Tibial nerve (tissue), 4 donors: ENCODE data around the gene PRKAG2. TPM values are rescaled to one million over a fixed set of nuclear protein-coding genes. Genes with fewer than 3 reads are reported as not detected.

ENCODE experiments used
- DNase-seq, 2 donors: peaks; one replicate each; pipeline ENCODE4 v3.0.0-alpha.2; 2019; ENCODE audit warnings: low spot score in 2 of 2
- H3K27ac ChIP-seq, 4 donors: fragments of 200-600 bp; sonication (generic) in 3 of 4; one replicate each; pipeline ENCODE4 v1.5.1; 2017 to 2019; ENCODE audit warnings: mild to moderate bottlenecking in 1 of 4
- H3K27me3 ChIP-seq, 2 donors: fragments of 200-600 bp; sonication (generic) in 1 of 2; one replicate each; pipeline versions ENCODE4 v1.5.1 to v1.6.0; 2017 to 2019
- H3K36me3 ChIP-seq, 3 donors: fragments of 200-600 bp; sonication (generic); one replicate each; pipeline ENCODE4 v1.5.1; 2018 to 2019
- H3K4me1 ChIP-seq, 4 donors: fragments of 200-600 bp; sonication (generic) in 3 of 4; one replicate each; pipeline ENCODE4 v1.5.1; 2017 to 2019
- H3K4me3 ChIP-seq, 4 donors: fragments of 200-600 bp; sonication (generic) in 3 of 4; one replicate each; pipeline ENCODE4 v1.5.1; 2017 to 2019; ENCODE audit warnings: mild to moderate bottlenecking in 1 of 4, moderate library complexity in 1 of 4
- H3K9me3 ChIP-seq, 4 donors: fragments of 200-600 bp; sonication (generic) in 3 of 4; one replicate each; pipeline ENCODE4 v1.5.1; 2017 to 2019
- EP300 ChIP-seq, 2 donors: sonication (generic); formaldehyde crosslinking; IDR thresholded peaks; one replicate each; pipeline ENCODE4 v1.6.1; 2017; ENCODE audit warnings: antibody characterized with exemption in 2 of 2, mild to moderate bottlenecking in 1 of 2
- POLR2A ChIP-seq, 2 donors: fragments of 450-650 bp; IDR thresholded peaks; one replicate each; pipeline ENCODE4 v1.6.1; 2017; ENCODE audit warnings: antibody characterized with exemption in 2 of 2, mild to moderate bottlenecking in 2 of 2, moderate library complexity in 2 of 2
- WGBS, 2 donors: methylation state at CpG; one replicate each; pipeline ENCODE4 v1.1.5; 2018; 5-methylcytosine and 5-hydroxymethylcytosine counted together
- total RNA-seq, 4 donors: library from RNA; depleted of rRNA; stranded (reverse); fragments of >200 nt; gene quantifications; one replicate each; pipeline ENCODE4 v1.1.0, GENCODE V29; 2016
- TF ChIP-seq, protein P1 (sequence below), 5 experiments: fragments of 200-600 bp in 3 of 5; fragments of 450-650 bp in 2 of 5; sonication (generic) in 3 of 5; IDR thresholded peaks; one replicate each; pipeline ENCODE4 v1.5.1; 2016 to 2019; ENCODE audit warnings: antibody characterized with exemption in 5 of 5, mild to moderate bottlenecking in 3 of 5, moderate library complexity in 2 of 5

PRKAG2 gene
- total RNA-seq, 4 donors from 2014 or later, result 24.5 to 82.6 (median 38.3) TPM

DNA sequence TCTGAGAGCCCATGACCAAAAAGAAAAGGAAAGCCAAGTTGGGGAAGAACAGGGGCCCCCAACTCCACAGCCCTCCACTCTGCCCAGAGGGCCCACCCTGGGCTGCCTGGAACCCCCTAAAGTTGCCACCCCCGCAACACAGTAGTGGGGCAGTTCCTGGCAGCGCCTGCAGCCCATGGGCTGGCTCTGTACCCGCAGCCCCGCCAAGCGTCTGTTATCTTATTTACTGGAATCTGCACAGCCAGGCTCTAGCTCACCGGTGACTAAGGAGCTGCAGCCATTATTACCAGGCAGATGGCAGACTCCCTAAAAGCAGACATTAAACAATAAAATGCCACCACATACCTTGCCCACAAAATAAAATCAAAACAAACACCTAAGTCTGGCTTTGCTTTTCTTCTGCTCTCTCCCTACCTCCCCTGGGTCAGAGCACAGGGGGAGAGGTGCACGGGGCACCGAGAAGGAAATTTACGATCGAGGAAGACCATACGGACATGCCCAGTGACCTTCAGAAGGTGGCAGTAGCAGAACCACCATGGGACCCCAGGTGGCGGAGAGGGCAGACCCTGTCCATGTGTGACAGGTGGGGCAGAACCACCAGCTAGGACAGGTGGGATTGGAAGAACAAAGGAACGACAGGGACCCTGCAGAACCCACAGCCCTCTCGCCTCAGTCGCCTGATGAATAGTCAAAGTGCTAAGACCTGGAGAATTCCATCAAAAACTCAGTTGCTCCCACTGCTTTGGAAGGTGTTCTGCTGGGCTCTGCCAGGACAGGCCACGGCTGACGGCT, 66.3 kb downstream of the PRKAG2 start:
- no peak for DNase-seq
- Histone ChIP-seq H3K27ac (no peak overlapping the region), H3K27me3 (no peaks in the 10 kb centered on the region), H3K36me3 (peaks cover 0 to 2% (median 0%) of the 10 kb centered on the region in 3 donors), H3K4me3 (no peak overlapping the region), H3K9me3 (no peaks in the 10 kb centered on the region), H3K4me1 (no peaks in the 10 kb centered on the region)
- TF ChIP-seq, protein P1, sequence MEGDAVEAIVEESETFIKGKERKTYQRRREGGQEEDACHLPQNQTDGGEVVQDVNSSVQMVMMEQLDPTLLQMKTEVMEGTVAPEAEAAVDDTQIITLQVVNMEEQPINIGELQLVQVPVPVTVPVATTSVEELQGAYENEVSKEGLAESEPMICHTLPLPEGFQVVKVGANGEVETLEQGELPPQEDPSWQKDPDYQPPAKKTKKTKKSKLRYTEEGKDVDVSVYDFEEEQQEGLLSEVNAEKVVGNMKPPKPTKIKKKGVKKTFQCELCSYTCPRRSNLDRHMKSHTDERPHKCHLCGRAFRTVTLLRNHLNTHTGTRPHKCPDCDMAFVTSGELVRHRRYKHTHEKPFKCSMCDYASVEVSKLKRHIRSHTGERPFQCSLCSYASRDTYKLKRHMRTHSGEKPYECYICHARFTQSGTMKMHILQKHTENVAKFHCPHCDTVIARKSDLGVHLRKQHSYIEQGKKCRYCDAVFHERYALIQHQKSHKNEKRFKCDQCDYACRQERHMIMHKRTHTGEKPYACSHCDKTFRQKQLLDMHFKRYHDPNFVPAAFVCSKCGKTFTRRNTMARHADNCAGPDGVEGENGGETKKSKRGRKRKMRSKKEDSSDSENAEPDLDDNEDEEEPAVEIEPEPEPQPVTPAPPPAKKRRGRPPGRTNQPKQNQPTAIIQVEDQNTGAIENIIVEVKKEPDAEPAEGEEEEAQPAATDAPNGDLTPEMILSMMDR (IDR thresholded peaks at IDR 0.05), result no peak
- TF ChIP-seq POLR2A (IDR thresholded peaks at IDR 0.05) (no peak), EP300 (IDR thresholded peaks at IDR 0.05) (no peak)
- WGBS, 2 donors, result 81 to 83% methylated on average over 15 to 17 of the region's 17 CpGs

DNA sequence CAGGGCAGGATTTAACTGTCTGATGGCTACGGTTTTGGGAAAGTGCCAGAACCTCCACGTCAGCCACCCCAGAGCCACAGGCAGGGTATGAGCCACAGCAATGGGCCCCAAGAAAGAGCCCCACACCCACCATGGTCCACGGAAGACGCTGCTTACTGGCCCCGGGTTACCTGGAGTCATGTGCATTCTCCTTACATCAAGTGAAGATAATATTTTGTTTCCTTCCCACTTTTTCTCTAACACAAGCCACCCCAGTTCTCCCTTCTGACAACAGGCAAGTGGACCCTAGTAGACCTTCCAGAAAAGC, 67.1 kb downstream of the PRKAG2 start:
- no peak for DNase-seq
- TF ChIP-seq POLR2A (IDR thresholded peaks at IDR 0.05) (no peak), EP300 (IDR thresholded peaks at IDR 0.05) (no peak)
- TF ChIP-seq, protein P1 (IDR thresholded peaks at IDR 0.05), result no peak
- 80 to 90% methylated on average over 5 of the region's 5 CpGs for WGBS, 2 donors

DNA sequence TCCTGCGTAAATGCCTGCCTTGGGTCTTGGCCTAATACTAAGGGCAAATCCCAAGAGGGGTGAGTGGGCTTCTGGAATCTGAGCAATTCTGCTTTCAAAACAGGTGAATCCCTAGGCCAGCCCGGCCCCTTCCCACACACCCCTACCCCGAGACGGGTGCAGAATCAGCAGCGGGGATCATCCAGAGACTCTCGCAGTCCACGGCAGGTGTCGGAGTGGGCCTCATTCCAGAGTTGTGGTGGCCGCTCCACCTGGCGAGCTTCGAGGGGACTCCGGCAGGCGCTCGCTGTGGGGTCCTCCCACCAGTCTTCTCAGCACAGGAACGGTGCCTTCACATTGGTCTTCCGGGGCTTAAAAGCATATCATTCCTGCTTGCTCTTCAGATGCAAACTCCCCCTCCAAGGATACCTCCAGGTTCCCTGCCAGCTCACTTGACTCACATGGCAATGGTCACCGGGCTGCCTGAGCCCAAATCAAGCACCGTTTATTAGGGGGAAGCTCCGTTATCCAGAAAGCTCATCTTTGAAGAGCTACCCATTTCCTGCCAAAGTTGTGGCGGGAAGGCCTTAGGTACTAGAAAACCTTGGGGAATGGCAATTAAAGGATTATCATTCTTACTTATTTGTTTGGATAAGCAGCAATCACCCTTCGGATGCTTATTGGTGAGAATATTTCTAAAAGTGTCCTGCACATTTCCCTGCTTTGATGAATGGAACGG, 67.6 kb downstream of the PRKAG2 start:
- H3K4me3 ChIP-seq, result no peak overlapping the region
- H3K4me1 ChIP-seq, result no peaks in the 10 kb centered on the region
- H3K27me3 ChIP-seq, result no peaks in the 10 kb centered on the region
- H3K36me3 ChIP-seq, result peaks cover 0 to 12% (median 0%) of the 10 kb centered on the region in 3 donors
- no peak for DNase-seq
- no peak for TF ChIP-seq POLR2A (IDR thresholded peaks at IDR 0.05)
- TF ChIP-seq EP300 (IDR thresholded peaks at IDR 0.05), result no peak
- TF ChIP-seq, protein P1 (IDR thresholded peaks at IDR 0.05), result no peak
- no peak overlapping the region for H3K27ac ChIP-seq
- H3K9me3 ChIP-seq, result no peaks in the 10 kb centered on the region
- WGBS, 2 donors, result 87 to 88% methylated on average over 22 of the region's 22 CpGs

More for the DNA sequence above, 67.1 kb downstream of the PRKAG2 start:
- Histone ChIP-seq H3K27ac (no peak overlapping the region), H3K36me3 (peaks cover 0 to 10% (median 0%) of the 10 kb centered on the region in 3 donors), H3K4me1 (no peaks in the 10 kb centered on the region), H3K4me3 (no peak overlapping the region), H3K27me3 (no peaks in the 10 kb centered on the region), H3K9me3 (no peaks in the 10 kb centered on the region)

DNA sequence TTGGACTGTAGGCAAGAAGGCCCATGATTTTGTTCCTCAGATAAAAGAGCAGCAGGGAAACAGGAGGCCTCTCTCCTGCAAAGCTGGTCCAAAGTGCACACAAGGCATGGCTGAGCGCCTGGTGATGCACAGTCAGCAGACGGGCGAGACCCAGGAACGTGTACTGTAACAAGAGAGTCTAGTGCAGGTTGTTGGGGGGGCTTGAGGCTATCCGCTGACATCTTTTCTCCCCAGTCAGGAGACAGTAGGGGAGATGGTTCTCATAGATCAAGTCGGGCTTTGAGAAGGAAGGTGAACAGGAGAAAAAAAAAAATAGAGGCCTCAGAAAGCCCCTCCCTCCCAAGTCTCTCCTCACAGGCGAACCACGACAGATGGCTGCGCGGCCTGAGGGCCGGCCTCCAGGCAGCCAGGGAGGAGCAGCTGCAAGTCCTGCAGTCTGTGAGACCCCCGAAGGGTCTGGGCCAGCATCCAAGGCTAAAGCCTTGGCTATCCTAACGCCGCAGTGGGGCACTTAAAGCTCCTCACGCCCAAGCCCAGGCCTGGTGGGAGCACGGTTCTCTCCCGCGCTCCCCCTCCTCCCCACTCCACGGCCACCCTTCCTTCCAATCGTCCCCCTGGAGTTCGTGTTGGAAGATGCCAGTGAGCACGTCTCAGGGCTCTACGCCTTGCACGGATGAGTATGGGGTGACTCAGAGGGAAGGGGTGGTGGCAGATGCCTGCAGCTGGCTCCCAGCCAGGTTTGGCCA, 68.3 kb downstream of the PRKAG2 start:
- H3K4me3 ChIP-seq, result no peak overlapping the region
- no peaks in the 10 kb centered on the region for H3K9me3 ChIP-seq
- no peak overlapping the region for H3K27ac ChIP-seq
- peaks cover 0 to 12% (median 0%) of the 10 kb centered on the region in 3 donors for H3K36me3 ChIP-seq
- WGBS, 2 donors, result 77 to 83% methylated on average over 23 to 24 of the region's 24 CpGs
- H3K27me3 ChIP-seq, result no peaks in the 10 kb centered on the region
- no peak for DNase-seq
- H3K4me1 ChIP-seq, result no peaks in the 10 kb centered on the region
- TF ChIP-seq, protein P1 (IDR thresholded peaks at IDR 0.05), result no peak
- no peak for TF ChIP-seq EP300 (IDR thresholded peaks at IDR 0.05)
- no peak for TF ChIP-seq POLR2A (IDR thresholded peaks at IDR 0.05)
